Smooth muscle cell of the brain vasculature (primary cell): ENCODE measurements around the gene GBX2.

Experiments used
- DNase-seq: peaks from one replicate; pipeline ENCODE4 v3.0.0-alpha.2; 2012; ENCODE audit warnings: low read depth, low spot score

Gene GBX2

GRCh38 chr2:236168110-236169080, at the start of gene GBX2:
TSS of gene GBX2 (minus strand) at chr2:236168386. CDS start at chr2:236167971, 415 bp downstream.
- no peak for DNase-seq

- DNase-seq = no peak
These were observed 49.7 kb upstream of the GBX2 start for GRCh38 chr2:236217926-236218325.

GRCh38 chr2:236216711-236217110, 48.5 kb upstream of the GBX2 start:
- DNase-seq = no peak

- DNase-seq = no peak
These were observed 47.7 kb upstream of the GBX2 start for GRCh38 chr2:236215761-236216333.

GRCh38 chr2:236215196-236215595, 47.0 kb upstream of the GBX2 start:
- DNase-seq = no peak

- no peak for DNase-seq
These were observed 46.3 kb upstream of the GBX2 start for GRCh38 chr2:236214376-236214995.

GRCh38 chr2:236211296-236211695, 43.1 kb upstream of the GBX2 start:
- DNase-seq = no peak

GRCh38 chr2:236210536-236210935, 42.4 kb upstream of the GBX2 start:
- DNase-seq = no peak

- no peak for DNase-seq
These were observed 41.8 kb upstream of the GBX2 start for GRCh38 chr2:236209996-236210395.

GRCh38 chr2:236209535-236209934, 41.3 kb upstream of the GBX2 start:
- no peak for DNase-seq

- DNase-seq = no peak
These were observed 40.1 kb upstream of the GBX2 start for GRCh38 chr2:236208019-236208926.

- DNase-seq = no peak
These were observed 39.3 kb upstream of the GBX2 start for GRCh38 chr2:236207472-236207871.

GRCh38 chr2:236205867-236206645, 37.9 kb upstream of the GBX2 start:
- no peak for DNase-seq

GRCh38 chr2:236204953-236205352, 36.8 kb upstream of the GBX2 start:
- DNase-seq = no peak

GRCh38 chr2:236200378-236200777, 32.2 kb upstream of the GBX2 start:
- DNase-seq = no peak

- no peak for DNase-seq
These were observed 28.2 kb upstream of the GBX2 start for GRCh38 chr2:236196366-236196765.

- DNase-seq = no peak
These were observed 27.5 kb upstream of the GBX2 start for GRCh38 chr2:236195726-236196125.

GRCh38 chr2:236194786-236195185, 26.6 kb upstream of the GBX2 start:
- no peak for DNase-seq

GRCh38 chr2:236193026-236193425, 24.8 kb upstream of the GBX2 start:
- DNase-seq = no peak

GRCh38 chr2:236190674-236191073, 22.5 kb upstream of the GBX2 start:
- no peak for DNase-seq

- no peak for DNase-seq
These were observed 16.5 kb upstream of the GBX2 start for GRCh38 chr2:236184701-236185100.
